HepG2 (cell line): Measurements from ENCODE around the gene BIK. TPM values are rescaled to one million over a fixed set of nuclear protein-coding genes. Genes with fewer than 3 reads are reported as not detected.

Source experiments
- ATM ChIP-seq: fragments of 450-650 bp; IDR thresholded peaks from 2 replicates; pipeline ENCODE4 v1.7.1; 2017; ENCODE audit warnings: mild to moderate bottlenecking, borderline replicate concordance
- ATRX ChIP-seq: sonication (generic); formaldehyde crosslinking; IDR thresholded peaks from 2 replicates; pipeline ENCODE4 v1.4.0; 2020; ENCODE audit warnings: missing genetic modification reagents, borderline replicate concordance
- CSRNP1 ChIP-seq: sonication (generic); formaldehyde crosslinking; IDR thresholded peaks from 2 replicates; pipeline ENCODE4 v1.8.1; 2023; ENCODE audit warnings: mild to moderate bottlenecking, missing genetic modification reagents
- DR1 ChIP-seq: sonication (generic); formaldehyde crosslinking; IDR thresholded peaks from 2 replicates; pipeline ENCODE4 v1.8.0; 2021; ENCODE audit warnings: mild to moderate bottlenecking, missing genetic modification reagents, inconsistent platforms
- FOXA1 ChIP-seq, 2 experiments: fragments of 450-650 bp in 1 of 2; sonication (generic) in 1 of 2; formaldehyde crosslinking in 1 of 2; IDR thresholded peaks; 2 replicates each; pipeline versions ENCODE4 v1.4.0 to v1.6.1; 2016 to 2020; ENCODE audit warnings: missing genetic modification reagents in 1 of 2
- MAZ ChIP-seq, 2 experiments: sonication (generic) in 1 of 2; formaldehyde crosslinking in 1 of 2; IDR thresholded peaks; 2 replicates each; pipeline versions ENCODE4 v1.5.0 to v1.6.1; 2012 to 2020; ENCODE audit warnings: low read depth in 2 of 2, mild to moderate bottlenecking in 2 of 2, borderline replicate concordance in 1 of 2, improper control_type of control experiment in 1 of 2, low read length in 1 of 2, missing genetic modification reagents in 1 of 2, moderate library complexity in 1 of 2
- MEIS1 ChIP-seq: sonication (generic); formaldehyde crosslinking; IDR thresholded peaks from 2 replicates; pipeline ENCODE4 v1.9.0; 2021; ENCODE audit warnings: mild to moderate bottlenecking, missing genetic modification reagents, moderate library complexity, borderline replicate concordance
- MTA1 ChIP-seq: sonication (generic); formaldehyde crosslinking; IDR thresholded peaks from 2 replicates; pipeline ENCODE4 v1.4.0; 2020; ENCODE audit warnings: missing genetic modification reagents, mild to moderate bottlenecking, borderline replicate concordance
- MTF2 ChIP-seq: sonication (generic); formaldehyde crosslinking; IDR thresholded peaks from 2 replicates; pipeline ENCODE4 v1.5.0; 2020; ENCODE audit warnings: missing genetic modification reagents, borderline replicate concordance
- NFE2L2 ChIP-seq: fragments of 150-350 bp; IDR thresholded peaks from 2 replicates; pipeline ENCODE4 v1.6.1; 2014; ENCODE audit warnings: low read length
- POLR2A ChIP-seq, 2 experiments: IDR thresholded peaks; 2 replicates each; pipeline ENCODE4 v1.6.1; 2011; ENCODE audit warnings: low read depth in 2 of 2, low read length in 2 of 2, mild to moderate bottlenecking in 1 of 2, moderate library complexity in 1 of 2; ENCODE audit not compliant: insufficient read depth in 1 of 2
- SIX1 ChIP-seq: sonication (generic); formaldehyde crosslinking; IDR thresholded peaks from 2 replicates; pipeline ENCODE4 v1.4.0; 2020; ENCODE audit warnings: missing genetic modification reagents, borderline replicate concordance
- SRSF4 ChIP-seq: fragments of 200-400 bp; formaldehyde crosslinking; IDR thresholded peaks from one replicate; pipeline ENCODE4 v1.6.1; 2018; ENCODE audit warnings: mild to moderate bottlenecking, low read depth, low read length, moderate library complexity; ENCODE audit not compliant: poor library complexity, severe bottlenecking
- ZNF225 ChIP-seq: sonication (generic); formaldehyde crosslinking; IDR thresholded peaks from 2 replicates; pipeline ENCODE4 v1.4.0; 2020; ENCODE audit warnings: mild to moderate bottlenecking, missing genetic modification reagents
- ZNF317 ChIP-seq: sonication (generic); formaldehyde crosslinking; IDR thresholded peaks from 2 replicates; pipeline ENCODE4 v1.5.0; 2020; ENCODE audit warnings: mild to moderate bottlenecking, missing genetic modification reagents
- ZNF451 ChIP-seq: sonication (generic); formaldehyde crosslinking; IDR thresholded peaks from 2 replicates; pipeline ENCODE4 v1.5.0; 2020; ENCODE audit warnings: mild to moderate bottlenecking, missing genetic modification reagents
- ZNF737 ChIP-seq: sonication (generic); formaldehyde crosslinking; IDR thresholded peaks from 2 replicates; pipeline ENCODE4 v1.5.0; 2020; ENCODE audit warnings: missing genetic modification reagents, mild to moderate bottlenecking, borderline replicate concordance
- ZNF761 ChIP-seq: sonication (generic); formaldehyde crosslinking; conservative IDR thresholded peaks from 2 replicates; pipeline ENCODE4 v1.4.0; 2020; ENCODE audit warnings: mild to moderate bottlenecking, missing genetic modification reagents
- ZNF768 ChIP-seq: sonication (generic); formaldehyde crosslinking; IDR thresholded peaks from 2 replicates; pipeline ENCODE4 v1.4.0; 2020; ENCODE audit warnings: missing genetic modification reagents
- ZNF784 ChIP-seq: sonication (generic); formaldehyde crosslinking; IDR thresholded peaks from 2 replicates; pipeline ENCODE4 v1.5.1; 2020; ENCODE audit warnings: missing genetic modification reagents, mild to moderate bottlenecking, borderline replicate concordance
- polyA plus RNA-seq, 8 experiments: library from polyadenylated mRNA; depleted of rRNA in 3 of 8; stranded (reverse) in 7 of 8; unstranded in 1 of 8; fragments of >200 nt; fragmentation: Illumina TruSeq in 4 of 8; extraction: Trizol in 4 of 8; gene quantifications; 2 replicates each; pipeline versions ENCODE4 v1.2.1 to v1.2.3, GENCODE V29; 2011 to 2016; ENCODE audit warnings: low read depth in 4 of 8, missing spikeins in 1 of 8, mixed read lengths in 1 of 8; ENCODE audit not compliant: insufficient read depth in 1 of 8
- total RNA-seq, 5 experiments: library from RNA; depleted of rRNA; stranded (reverse); fragments of >200 nt; fragmentation: Illumina TruSeq; extraction: Trizol; gene quantifications; 2 replicates each; pipeline ENCODE4 v1.2.3, GENCODE V29; 2016; ENCODE audit warnings: low read depth in 1 of 5
- TF ChIP-seq, protein P1 (sequence below): sonication (generic); formaldehyde crosslinking; IDR thresholded peaks from 2 replicates; pipeline ENCODE4 v1.5.0; 2020; ENCODE audit warnings: missing genetic modification reagents
- TF ChIP-seq, protein P2 (sequence below): sonication (generic); formaldehyde crosslinking; IDR thresholded peaks from 2 replicates; pipeline ENCODE4 v1.4.0; 2020; ENCODE audit warnings: mild to moderate bottlenecking, missing genetic modification reagents
- TF ChIP-seq, protein P3 (sequence below): sonication (generic); formaldehyde crosslinking; conservative IDR thresholded peaks from 2 replicates; pipeline ENCODE4 v1.8.0; 2022; ENCODE audit warnings: low read depth, missing genetic modification reagents

BIK gene
- total and polyA plus RNA-seq, 2 of the 13 experiments (the other 11 are each of a cell fraction or from before 2014, with no cell fraction given), result 0.54 to 0.80 TPM

DNA sequence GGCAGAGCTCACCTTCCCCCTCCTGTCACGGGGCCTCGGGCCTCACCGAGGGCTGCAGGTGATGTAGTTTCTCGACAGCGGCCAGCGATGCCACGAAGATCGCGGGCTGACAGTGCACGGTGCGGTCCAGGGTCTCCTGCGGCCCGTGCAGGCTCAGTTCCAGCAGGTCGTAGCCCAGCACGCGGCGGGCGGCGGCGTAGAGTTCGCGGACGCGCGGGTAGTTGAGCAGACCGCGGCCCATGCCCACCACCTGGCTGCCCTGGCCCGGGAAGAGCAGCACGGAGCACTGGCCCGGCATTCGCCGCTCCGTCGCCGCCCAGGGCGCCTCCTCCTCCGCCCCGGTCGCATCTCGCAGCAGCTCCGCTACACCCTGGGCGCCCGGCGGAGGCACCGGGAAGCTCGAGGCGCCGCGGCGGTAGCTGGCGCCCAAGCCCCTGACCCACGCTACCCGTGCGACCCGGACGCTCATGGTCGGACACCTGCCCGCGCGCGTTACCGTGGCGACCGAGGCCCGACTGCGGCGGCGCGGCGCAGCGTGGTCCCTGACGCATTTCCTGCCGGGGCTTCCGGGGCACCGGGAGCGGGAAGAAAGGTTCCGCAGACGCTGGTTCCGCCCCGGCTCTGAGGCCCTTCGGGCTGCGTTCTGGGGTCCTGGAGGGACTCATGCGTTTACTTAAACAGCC is 32.5 kb downstream of the BIK start, which contains the start of gene MCAT (continued):
- no peak for TF ChIP-seq NFE2L2
- no peak for TF ChIP-seq SRSF4
- no peak; the same call in 1 of the 2 replicates for TF ChIP-seq MTF2 (CRISPR knock-in tag)
- no peak; the same call in 1 of the 2 replicates for TF ChIP-seq ZNF225 (CRISPR knock-in tag)
- TF ChIP-seq MTA1, result peak; percentile 82; the same call in 1 of the 2 replicates
- TF ChIP-seq, protein P1, sequence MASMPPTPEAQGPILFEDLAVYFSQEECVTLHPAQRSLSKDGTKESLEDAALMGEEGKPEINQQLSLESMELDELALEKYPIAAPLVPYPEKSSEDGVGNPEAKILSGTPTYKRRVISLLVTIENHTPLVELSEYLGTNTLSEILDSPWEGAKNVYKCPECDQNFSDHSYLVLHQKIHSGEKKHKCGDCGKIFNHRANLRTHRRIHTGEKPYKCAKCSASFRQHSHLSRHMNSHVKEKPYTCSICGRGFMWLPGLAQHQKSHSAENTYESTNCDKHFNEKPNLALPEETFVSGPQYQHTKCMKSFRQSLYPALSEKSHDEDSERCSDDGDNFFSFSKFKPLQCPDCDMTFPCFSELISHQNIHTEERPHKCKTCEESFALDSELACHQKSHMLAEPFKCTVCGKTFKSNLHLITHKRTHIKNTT, result no peak
- no peak for TF ChIP-seq ATM
- peak; percentile 27; the same call in 1 of the 2 replicates for TF ChIP-seq MEIS1 (CRISPR knock-in tag)
- TF ChIP-seq ZNF451 (CRISPR knock-in tag), result peak; percentile 57; the same call in 1 of the 2 replicates
- TF ChIP-seq ZNF737 (CRISPR knock-in tag), result no peak
- TF ChIP-seq, protein P2, sequence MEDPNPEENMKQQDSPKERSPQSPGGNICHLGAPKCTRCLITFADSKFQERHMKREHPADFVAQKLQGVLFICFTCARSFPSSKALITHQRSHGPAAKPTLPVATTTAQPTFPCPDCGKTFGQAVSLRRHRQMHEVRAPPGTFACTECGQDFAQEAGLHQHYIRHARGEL (CRISPR knock-in tag), result peak; percentile 28; the same call in 1 of the 2 replicates
- 0 out of 2 replicates have a peak, but pooled peaks have one; percentile 18 for TF ChIP-seq SIX1
- TF ChIP-seq FOXA1 (IDR thresholded peaks at IDR 0.05), result no peak
- TF ChIP-seq FOXA1 (CRISPR knock-in tag; IDR thresholded peaks at IDR 0.05), result peak; percentile 28; the same call in 1 of the 2 replicates
- TF ChIP-seq DR1, result no peak
- peak; percentile 69; the same call in 1 of the 2 replicates for TF ChIP-seq ZNF317
- TF ChIP-seq ZNF768 (CRISPR knock-in tag), result peak; percentile 55; the same call in 1 of the 2 replicates
- no peak for TF ChIP-seq CSRNP1 (CRISPR knock-in tag)
- no peak for TF ChIP-seq MAZ (IDR thresholded peaks at IDR 0.05; ENCODE audit: borderline replicate concordance, low read depth, low read length)
- TF ChIP-seq MAZ (CRISPR knock-in tag; IDR thresholded peaks at IDR 0.05; ENCODE audit: low read depth), result peak; percentile 71
- TF ChIP-seq ATRX (CRISPR knock-in tag), result no peak
- peak; percentile 50 to 60; a peak in 3 of 4 replicates for TF ChIP-seq POLR2A (IDR thresholded peaks at IDR 0.05; ENCODE audit: insufficient read depth in 1 of 2, low read depth in 2 of 2, low read length in 2 of 2)
- TF ChIP-seq ZNF761 (CRISPR knock-in tag), result 0 out of 2 replicates have a peak, but pooled peaks have one; percentile 54
- no peak for TF ChIP-seq ZNF784
- TF ChIP-seq, protein P3, sequence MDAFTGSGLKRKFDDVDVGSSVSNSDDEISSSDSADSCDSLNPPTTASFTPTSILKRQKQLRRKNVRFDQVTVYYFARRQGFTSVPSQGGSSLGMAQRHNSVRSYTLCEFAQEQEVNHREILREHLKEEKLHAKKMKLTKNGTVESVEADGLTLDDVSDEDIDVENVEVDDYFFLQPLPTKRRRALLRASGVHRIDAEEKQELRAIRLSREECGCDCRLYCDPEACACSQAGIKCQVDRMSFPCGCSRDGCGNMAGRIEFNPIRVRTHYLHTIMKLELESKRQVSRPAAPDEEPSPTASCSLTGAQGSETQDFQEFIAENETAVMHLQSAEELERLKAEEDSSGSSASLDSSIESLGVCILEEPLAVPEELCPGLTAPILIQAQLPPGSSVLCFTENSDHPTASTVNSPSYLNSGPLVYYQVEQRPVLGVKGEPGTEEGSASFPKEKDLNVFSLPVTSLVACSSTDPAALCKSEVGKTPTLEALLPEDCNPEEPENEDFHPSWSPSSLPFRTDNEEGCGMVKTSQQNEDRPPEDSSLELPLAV, result no peak
